ENCODE results near the gene OSGIN1.

OSGIN1 gene

DNA sequence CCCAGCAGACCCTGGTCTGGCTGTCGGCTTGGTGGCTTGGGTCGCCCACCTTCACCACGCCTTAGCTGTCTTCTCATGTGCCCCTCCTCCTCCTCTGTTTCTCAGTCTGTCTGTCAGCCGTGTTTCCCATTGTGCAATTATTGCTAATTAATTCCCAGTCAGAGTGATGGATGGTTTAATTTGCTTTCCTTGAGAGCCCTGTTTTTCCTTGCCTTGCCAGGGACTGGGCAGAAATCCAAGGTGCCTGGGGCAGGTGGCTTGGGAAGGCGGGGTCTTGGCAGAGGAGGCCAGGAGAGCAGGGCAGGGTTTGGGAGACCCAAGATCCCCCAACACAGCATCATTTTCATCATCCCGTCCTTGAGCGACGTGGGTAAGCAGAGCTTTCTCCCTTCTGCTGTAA, 36.3 kb downstream of the OSGIN1 start:
- H3K4me1 ChIP-seq (ENCODE audit: insufficient read depth, low read length), result no peaks in the 10 kb centered on the region
- no peak overlapping the region for H3K27ac ChIP-seq (ENCODE audit: low read depth, low read length)
- H3K9ac ChIP-seq (ENCODE audit: low read length), result no peak overlapping the region
- H3K27me3 ChIP-seq (ENCODE audit: control insufficient read depth in 1 of 2, insufficient read depth in 2 of 2, low read length in 2 of 2), result peaks cover 0 to 7% of the 10 kb centered on the region in 2 donors
- no peaks in the 10 kb centered on the region for H3K9me3 ChIP-seq (ENCODE audit: low read length)
- no peaks in the 10 kb centered on the region for H3K36me3 ChIP-seq (ENCODE audit: insufficient read depth, low read length)
- H3K4me3 ChIP-seq (ENCODE audit: low read depth in 1 of 2, low read length in 2 of 2), result no peak overlapping the region

DNA sequence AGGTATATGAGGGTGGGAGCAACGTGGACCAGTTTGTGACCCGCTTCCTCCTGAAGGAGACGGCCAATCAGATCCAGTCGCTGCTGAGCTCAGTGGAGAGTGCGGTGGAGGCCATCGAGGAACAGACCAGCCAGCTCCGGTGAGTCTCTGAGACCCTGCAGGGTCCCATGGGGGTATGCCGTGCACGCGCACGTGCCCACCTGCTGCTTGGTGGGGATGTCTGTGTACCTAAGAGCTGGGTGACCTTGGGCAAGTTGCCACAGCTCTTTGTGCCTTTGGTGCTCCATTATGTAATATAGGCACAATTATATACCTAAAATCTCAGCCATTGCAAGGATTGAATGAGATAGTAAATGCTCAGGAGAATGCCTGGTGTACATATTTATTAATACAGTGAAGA, 37.5 kb downstream of the OSGIN1 start:
- Histone ChIP-seq H3K36me3 (ENCODE audit: insufficient read depth, low read length) (no peaks in the 10 kb centered on the region), H3K27me3 (ENCODE audit: control insufficient read depth in 1 of 2, insufficient read depth in 2 of 2, low read length in 2 of 2) (peaks cover 0 to 8% of the 10 kb centered on the region in 2 donors), H3K4me1 (ENCODE audit: insufficient read depth, low read length) (no peaks in the 10 kb centered on the region), H3K9ac (ENCODE audit: low read length) (no peak overlapping the region), H3K4me3 (ENCODE audit: low read depth in 1 of 2, low read length in 2 of 2) (no peak overlapping the region), H3K9me3 (ENCODE audit: low read length) (no peaks in the 10 kb centered on the region), H3K27ac (ENCODE audit: low read depth, low read length) (no peak overlapping the region)

DNA sequence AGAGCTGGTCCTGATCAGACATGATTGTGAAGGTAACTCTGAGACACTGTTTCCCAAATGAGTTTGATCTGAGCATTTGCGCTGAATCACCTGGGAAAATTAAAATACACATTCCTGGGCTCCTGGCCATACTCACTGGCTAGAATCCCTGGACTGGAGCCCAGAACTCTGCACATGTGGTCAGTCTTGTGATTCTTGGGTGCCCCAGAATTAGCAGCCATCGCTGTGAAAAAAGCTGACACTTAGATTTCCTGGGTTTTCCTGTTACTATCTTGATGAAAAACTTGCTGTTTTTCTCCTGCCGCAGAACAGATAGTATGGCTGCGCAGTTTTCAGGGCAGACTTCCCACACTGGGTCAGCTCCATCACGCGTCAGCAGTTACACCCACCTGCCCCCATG, 39.6 kb downstream of the OSGIN1 start:
- Histone ChIP-seq H3K9ac (ENCODE audit: low read length) (no peak overlapping the region), H3K9me3 (ENCODE audit: low read length) (no peaks in the 10 kb centered on the region), H3K36me3 (ENCODE audit: insufficient read depth, low read length) (no peaks in the 10 kb centered on the region), H3K4me3 (ENCODE audit: low read depth in 1 of 2, low read length in 2 of 2) (no peak overlapping the region), H3K27ac (ENCODE audit: low read depth, low read length) (no peak overlapping the region), H3K27me3 (ENCODE audit: control insufficient read depth in 1 of 2, insufficient read depth in 2 of 2, low read length in 2 of 2) (peaks cover 0 to 28% of the 10 kb centered on the region in 2 donors), H3K4me1 (ENCODE audit: insufficient read depth, low read length) (no peaks in the 10 kb centered on the region)

- no peak overlapping the region for H3K9ac ChIP-seq (ENCODE audit: low read length)
- no peaks in the 10 kb centered on the region for H3K36me3 ChIP-seq (ENCODE audit: insufficient read depth, low read length)
- H3K4me3 ChIP-seq (ENCODE audit: low read depth in 1 of 2, low read length in 2 of 2), result no peak overlapping the region
- no peaks in the 10 kb centered on the region for H3K9me3 ChIP-seq (ENCODE audit: low read length)
- H3K4me1 ChIP-seq (ENCODE audit: insufficient read depth, low read length), result no peaks in the 10 kb centered on the region
- H3K27me3 ChIP-seq (ENCODE audit: control insufficient read depth in 1 of 2, insufficient read depth in 2 of 2, low read length in 2 of 2), result peaks cover 0 to 35% of the 10 kb centered on the region in 2 donors
- H3K27ac ChIP-seq (ENCODE audit: low read depth, low read length), result no peak overlapping the region
Observed at GRCh38 chr16:83994087-83994486, 41.0 kb downstream of the OSGIN1 start.

GRCh38 chr16:83994703-83995102, 41.7 kb downstream of the OSGIN1 start:
- H3K27ac ChIP-seq (ENCODE audit: low read depth, low read length), result no peak overlapping the region
- H3K36me3 ChIP-seq (ENCODE audit: insufficient read depth, low read length), result no peaks in the 10 kb centered on the region
- no peak overlapping the region for H3K9ac ChIP-seq (ENCODE audit: low read length)
- no peaks in the 10 kb centered on the region for H3K4me1 ChIP-seq (ENCODE audit: insufficient read depth, low read length)
- no peaks in the 10 kb centered on the region for H3K9me3 ChIP-seq (ENCODE audit: low read length)
- H3K27me3 ChIP-seq (ENCODE audit: control insufficient read depth in 1 of 2, insufficient read depth in 2 of 2, low read length in 2 of 2), result peaks cover 0 to 41% of the 10 kb centered on the region in 2 donors
- H3K4me3 ChIP-seq (ENCODE audit: low read depth in 1 of 2, low read length in 2 of 2), result no peak overlapping the region

DNA sequence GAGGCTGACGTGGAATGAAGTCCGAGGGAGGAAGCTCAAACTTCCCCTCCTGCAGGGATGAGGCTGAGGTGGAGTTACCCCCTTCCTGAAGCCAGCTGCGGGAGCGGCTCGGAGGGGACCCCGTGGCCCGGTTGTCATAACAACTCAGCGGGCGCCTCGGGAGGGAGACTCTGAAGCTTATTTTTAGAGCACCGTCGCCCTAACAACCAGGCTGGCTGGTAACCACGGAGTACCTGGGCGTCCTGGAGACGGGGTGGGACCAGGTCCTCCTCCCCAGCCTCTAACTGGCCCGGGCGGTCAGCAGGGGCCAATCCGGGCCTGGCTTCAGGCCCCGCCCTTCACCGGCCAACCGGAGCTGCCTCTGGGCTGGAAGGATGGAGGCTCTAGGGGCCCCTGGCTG, 42.7 kb downstream of the OSGIN1 start:
- H3K4me1 ChIP-seq (ENCODE audit: insufficient read depth, low read length), result no peaks in the 10 kb centered on the region

GRCh38 chr16:83996481-83997252, 43.6 kb downstream of the OSGIN1 start:
- Histone ChIP-seq H3K36me3 (ENCODE audit: insufficient read depth, low read length) (no peaks in the 10 kb centered on the region), H3K4me1 (ENCODE audit: insufficient read depth, low read length) (no peaks in the 10 kb centered on the region), H3K27ac (ENCODE audit: low read depth, low read length) (no peak overlapping the region), H3K27me3 (ENCODE audit: control insufficient read depth in 1 of 2, insufficient read depth in 2 of 2, low read length in 2 of 2) (peaks cover 0 to 34% of the 10 kb centered on the region in 2 donors), H3K4me3 (ENCODE audit: low read depth in 1 of 2, low read length in 2 of 2) (no peak overlapping the region), H3K9me3 (ENCODE audit: low read length) (no peaks in the 10 kb centered on the region), H3K9ac (ENCODE audit: low read length) (no peak overlapping the region)

More for the DNA sequence above, 42.7 kb downstream of the OSGIN1 start:
- Histone ChIP-seq H3K36me3 (ENCODE audit: insufficient read depth, low read length) (no peaks in the 10 kb centered on the region), H3K27ac (ENCODE audit: low read depth, low read length) (no peak overlapping the region), H3K4me3 (ENCODE audit: low read depth in 1 of 2, low read length in 2 of 2) (no peak overlapping the region), H3K9me3 (ENCODE audit: low read length) (no peaks in the 10 kb centered on the region), H3K27me3 (ENCODE audit: control insufficient read depth in 1 of 2, insufficient read depth in 2 of 2, low read length in 2 of 2) (peaks cover 0 to 34% of the 10 kb centered on the region in 2 donors), H3K9ac (ENCODE audit: low read length) (no peak overlapping the region)

DNA sequence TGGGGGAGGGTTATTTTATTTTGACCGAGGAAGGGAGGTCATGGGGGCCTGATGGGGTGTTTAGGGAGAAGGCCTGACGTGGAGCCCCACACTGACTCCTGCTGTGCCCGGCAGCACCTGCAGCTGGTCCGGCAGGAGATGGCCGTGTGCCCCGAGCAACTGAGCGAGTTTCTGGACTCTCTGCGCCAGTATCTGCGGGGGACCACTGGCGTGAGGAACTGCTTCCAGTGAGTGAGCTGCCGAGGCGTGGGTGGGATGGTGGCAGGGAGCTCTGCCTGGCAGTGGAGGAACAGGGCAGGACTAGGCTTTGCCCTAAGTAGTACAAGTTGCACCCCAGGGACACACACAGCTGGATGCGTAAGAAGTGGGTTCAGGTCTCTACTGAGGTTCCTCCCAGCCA, 45.1 kb downstream of the OSGIN1 start:
- H3K36me3 ChIP-seq (ENCODE audit: insufficient read depth, low read length), result no peaks in the 10 kb centered on the region
- no peak overlapping the region for H3K4me3 ChIP-seq (ENCODE audit: low read depth in 1 of 2, low read length in 2 of 2)
- no peaks in the 10 kb centered on the region for H3K9me3 ChIP-seq (ENCODE audit: low read length)
- no peak overlapping the region for H3K9ac ChIP-seq (ENCODE audit: low read length)
- H3K4me1 ChIP-seq (ENCODE audit: insufficient read depth, low read length), result no peaks in the 10 kb centered on the region
- H3K27me3 ChIP-seq (ENCODE audit: control insufficient read depth in 1 of 2, insufficient read depth in 2 of 2, low read length in 2 of 2), result peaks cover 0 to 34% of the 10 kb centered on the region in 2 donors
- no peak overlapping the region for H3K27ac ChIP-seq (ENCODE audit: low read depth, low read length)

GRCh38 chr16:84000989-84001642, 48.1 kb downstream of the OSGIN1 start:
- H3K4me1 ChIP-seq (ENCODE audit: insufficient read depth, low read length), result no peaks in the 10 kb centered on the region
- no peak overlapping the region for H3K27ac ChIP-seq (ENCODE audit: low read depth, low read length)
- H3K36me3 ChIP-seq (ENCODE audit: insufficient read depth, low read length), result no peaks in the 10 kb centered on the region
- H3K27me3 ChIP-seq (ENCODE audit: control insufficient read depth in 1 of 2, insufficient read depth in 2 of 2, low read length in 2 of 2), result peaks cover 0 to 27% of the 10 kb centered on the region in 2 donors
- no peak overlapping the region for H3K9ac ChIP-seq (ENCODE audit: low read length)
- no peaks in the 10 kb centered on the region for H3K9me3 ChIP-seq (ENCODE audit: low read length)
- no peak overlapping the region for H3K4me3 ChIP-seq (ENCODE audit: low read depth in 1 of 2, low read length in 2 of 2)

GRCh38 chr16:84001726-84002125, 48.7 kb downstream of the OSGIN1 start:
- no peak overlapping the region for H3K27ac ChIP-seq (ENCODE audit: low read depth, low read length)
- no peaks in the 10 kb centered on the region for H3K36me3 ChIP-seq (ENCODE audit: insufficient read depth, low read length)
- H3K4me3 ChIP-seq (ENCODE audit: low read depth in 1 of 2, low read length in 2 of 2), result no peak overlapping the region
- H3K27me3 ChIP-seq (ENCODE audit: control insufficient read depth in 1 of 2, insufficient read depth in 2 of 2, low read length in 2 of 2), result peaks cover 0 to 21% of the 10 kb centered on the region in 2 donors
- H3K9me3 ChIP-seq (ENCODE audit: low read length), result no peaks in the 10 kb centered on the region
- no peaks in the 10 kb centered on the region for H3K4me1 ChIP-seq (ENCODE audit: insufficient read depth, low read length)
- no peak overlapping the region for H3K9ac ChIP-seq (ENCODE audit: low read length)

- Histone ChIP-seq H3K27ac (ENCODE audit: low read depth, low read length) (no peak overlapping the region), H3K4me3 (ENCODE audit: low read depth in 1 of 2, low read length in 2 of 2) (no peak overlapping the region), H3K9ac (ENCODE audit: low read length) (no peak overlapping the region), H3K9me3 (ENCODE audit: low read length) (no peaks in the 10 kb centered on the region), H3K27me3 (ENCODE audit: control insufficient read depth in 1 of 2, insufficient read depth in 2 of 2, low read length in 2 of 2) (peaks cover 0 to 13% of the 10 kb centered on the region in 2 donors), H3K4me1 (ENCODE audit: insufficient read depth, low read length) (no peaks in the 10 kb centered on the region), H3K36me3 (ENCODE audit: insufficient read depth, low read length) (no peaks in the 10 kb centered on the region)
Observed at GRCh38 chr16:84003038-84003437, 50.0 kb downstream of the OSGIN1 start.
